ENCODE measurements around the gene B3GALNT1.

B3GALNT1 gene

DNA sequence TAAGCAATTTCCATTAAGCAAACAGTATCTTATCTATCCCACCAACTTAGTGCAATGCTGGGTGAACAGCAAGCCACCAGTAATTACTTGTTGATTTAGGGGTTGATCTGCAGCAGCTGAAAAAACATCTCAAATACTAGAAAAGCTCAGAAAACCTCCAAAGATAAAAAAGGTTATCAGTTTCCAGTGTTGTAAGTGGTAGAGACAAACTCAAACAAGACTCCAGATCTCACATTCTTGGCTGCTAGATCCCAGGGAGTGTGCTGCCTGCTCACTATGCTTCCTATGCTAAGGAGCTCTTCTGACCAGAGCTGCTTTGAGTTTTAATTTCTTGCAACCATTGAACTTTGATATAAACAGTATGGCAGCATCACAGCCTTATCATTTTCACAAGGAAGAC is 11.3 kb downstream of the B3GALNT1 start (continued):
- TF ChIP-seq, protein P1, sequence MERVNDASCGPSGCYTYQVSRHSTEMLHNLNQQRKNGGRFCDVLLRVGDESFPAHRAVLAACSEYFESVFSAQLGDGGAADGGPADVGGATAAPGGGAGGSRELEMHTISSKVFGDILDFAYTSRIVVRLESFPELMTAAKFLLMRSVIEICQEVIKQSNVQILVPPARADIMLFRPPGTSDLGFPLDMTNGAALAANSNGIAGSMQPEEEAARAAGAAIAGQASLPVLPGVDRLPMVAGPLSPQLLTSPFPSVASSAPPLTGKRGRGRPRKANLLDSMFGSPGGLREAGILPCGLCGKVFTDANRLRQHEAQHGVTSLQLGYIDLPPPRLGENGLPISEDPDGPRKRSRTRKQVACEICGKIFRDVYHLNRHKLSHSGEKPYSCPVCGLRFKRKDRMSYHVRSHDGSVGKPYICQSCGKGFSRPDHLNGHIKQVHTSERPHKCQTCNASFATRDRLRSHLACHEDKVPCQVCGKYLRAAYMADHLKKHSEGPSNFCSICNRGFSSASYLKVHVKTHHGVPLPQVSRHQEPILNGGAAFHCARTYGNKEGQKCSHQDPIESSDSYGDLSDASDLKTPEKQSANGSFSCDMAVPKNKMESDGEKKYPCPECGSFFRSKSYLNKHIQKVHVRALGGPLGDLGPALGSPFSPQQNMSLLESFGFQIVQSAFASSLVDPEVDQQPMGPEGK (CRISPR knock-in tag; IDR thresholded peaks at IDR 0.05; ENCODE audit: borderline replicate concordance) = no peak
- TF ChIP-seq TOX (CRISPR knock-in tag; IDR thresholded peaks at IDR 0.05; ENCODE audit: borderline replicate concordance) = no peak
- TF ChIP-seq ZNF565 (CRISPR knock-in tag; conservative IDR thresholded peaks at IDR 0.05; ENCODE audit: low read depth) = no peak
- TF ChIP-seq POU6F1 (CRISPR knock-in tag; IDR thresholded peaks at IDR 0.05; ENCODE audit: borderline replicate concordance, low read depth) = no peak
- TF ChIP-seq ARNTL (CRISPR knock-in tag; IDR thresholded peaks at IDR 0.05; ENCODE audit: borderline replicate concordance, low read depth) = no peak
- no peak for TF ChIP-seq ZNF8 (CRISPR knock-in tag; IDR thresholded peaks at IDR 0.05)
- TF ChIP-seq, protein P2, sequence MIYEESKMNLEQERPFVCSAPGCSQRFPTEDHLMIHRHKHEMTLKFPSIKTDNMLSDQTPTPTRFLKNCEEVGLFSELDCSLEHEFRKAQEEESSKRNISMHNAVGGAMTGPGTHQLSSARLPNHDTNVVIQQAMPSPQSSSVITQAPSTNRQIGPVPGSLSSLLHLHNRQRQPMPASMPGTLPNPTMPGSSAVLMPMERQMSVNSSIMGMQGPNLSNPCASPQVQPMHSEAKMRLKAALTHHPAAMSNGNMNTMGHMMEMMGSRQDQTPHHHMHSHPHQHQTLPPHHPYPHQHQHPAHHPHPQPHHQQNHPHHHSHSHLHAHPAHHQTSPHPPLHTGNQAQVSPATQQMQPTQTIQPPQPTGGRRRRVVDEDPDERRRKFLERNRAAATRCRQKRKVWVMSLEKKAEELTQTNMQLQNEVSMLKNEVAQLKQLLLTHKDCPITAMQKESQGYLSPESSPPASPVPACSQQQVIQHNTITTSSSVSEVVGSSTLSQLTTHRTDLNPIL (CRISPR knock-in tag; IDR thresholded peaks at IDR 0.05; ENCODE audit: low read depth) = no peak
- no peak for TF ChIP-seq BACH2 (CRISPR knock-in tag; IDR thresholded peaks at IDR 0.05; ENCODE audit: borderline replicate concordance)

DNA sequence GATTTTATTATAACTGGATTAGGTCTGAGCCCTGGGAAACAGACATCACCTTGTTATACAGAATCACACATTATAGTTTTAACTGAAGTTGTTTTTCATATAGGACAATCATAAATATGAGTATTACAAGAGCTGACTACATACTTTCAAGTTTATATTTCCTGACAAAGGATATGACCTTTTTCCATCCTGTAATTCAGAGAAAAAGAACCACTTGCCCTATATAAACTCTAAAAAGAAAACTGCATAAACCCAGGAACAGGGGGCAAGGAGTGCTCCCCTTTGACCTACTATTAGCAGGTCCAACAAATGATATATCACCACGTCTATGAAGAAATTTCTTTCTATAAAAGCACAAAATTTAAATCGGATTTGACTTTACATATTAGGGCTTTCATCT is 20.9 kb downstream of the B3GALNT1 start:
- TF ChIP-seq GLIS3 (CRISPR knock-in tag; IDR thresholded peaks at IDR 0.05) (no peak), POU6F1 (CRISPR knock-in tag; IDR thresholded peaks at IDR 0.05; ENCODE audit: borderline replicate concordance, low read depth) (no peak), SNAI2 (CRISPR knock-in tag; IDR thresholded peaks at IDR 0.05) (no peak), PPARA (CRISPR knock-in tag; IDR thresholded peaks at IDR 0.05; ENCODE audit: borderline replicate concordance) (no peak), OSR1 (CRISPR knock-in tag; IDR thresholded peaks at IDR 0.05) (no peak), TCF4 (CRISPR knock-in tag; IDR thresholded peaks at IDR 0.05; ENCODE audit: borderline replicate concordance) (no peak), ZC3H10 (CRISPR knock-in tag; IDR thresholded peaks at IDR 0.05) (no peak), ESRRG (CRISPR knock-in tag; IDR thresholded peaks at IDR 0.05) (no peak), ZNF8 (CRISPR knock-in tag; IDR thresholded peaks at IDR 0.05) (no peak), ISL1 (CRISPR knock-in tag; IDR thresholded peaks at IDR 0.05) (no peak), ARNTL (CRISPR knock-in tag; IDR thresholded peaks at IDR 0.05; ENCODE audit: borderline replicate concordance, low read depth) (no peak), RARB (CRISPR knock-in tag; IDR thresholded peaks at IDR 0.05) (no peak), ZFP3 (CRISPR knock-in tag; IDR thresholded peaks at IDR 0.05) (no peak)
- TF ChIP-seq, protein P3, sequence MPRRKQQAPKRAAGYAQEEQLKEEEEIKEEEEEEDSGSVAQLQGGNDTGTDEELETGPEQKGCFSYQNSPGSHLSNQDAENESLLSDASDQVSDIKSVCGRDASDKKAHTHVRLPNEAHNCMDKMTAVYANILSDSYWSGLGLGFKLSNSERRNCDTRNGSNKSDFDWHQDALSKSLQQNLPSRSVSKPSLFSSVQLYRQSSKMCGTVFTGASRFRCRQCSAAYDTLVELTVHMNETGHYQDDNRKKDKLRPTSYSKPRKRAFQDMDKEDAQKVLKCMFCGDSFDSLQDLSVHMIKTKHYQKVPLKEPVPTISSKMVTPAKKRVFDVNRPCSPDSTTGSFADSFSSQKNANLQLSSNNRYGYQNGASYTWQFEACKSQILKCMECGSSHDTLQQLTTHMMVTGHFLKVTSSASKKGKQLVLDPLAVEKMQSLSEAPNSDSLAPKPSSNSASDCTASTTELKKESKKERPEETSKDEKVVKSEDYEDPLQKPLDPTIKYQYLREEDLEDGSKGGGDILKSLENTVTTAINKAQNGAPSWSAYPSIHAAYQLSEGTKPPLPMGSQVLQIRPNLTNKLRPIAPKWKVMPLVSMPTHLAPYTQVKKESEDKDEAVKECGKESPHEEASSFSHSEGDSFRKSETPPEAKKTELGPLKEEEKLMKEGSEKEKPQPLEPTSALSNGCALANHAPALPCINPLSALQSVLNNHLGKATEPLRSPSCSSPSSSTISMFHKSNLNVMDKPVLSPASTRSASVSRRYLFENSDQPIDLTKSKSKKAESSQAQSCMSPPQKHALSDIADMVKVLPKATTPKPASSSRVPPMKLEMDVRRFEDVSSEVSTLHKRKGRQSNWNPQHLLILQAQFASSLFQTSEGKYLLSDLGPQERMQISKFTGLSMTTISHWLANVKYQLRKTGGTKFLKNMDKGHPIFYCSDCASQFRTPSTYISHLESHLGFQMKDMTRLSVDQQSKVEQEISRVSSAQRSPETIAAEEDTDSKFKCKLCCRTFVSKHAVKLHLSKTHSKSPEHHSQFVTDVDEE (CRISPR knock-in tag; IDR thresholded peaks at IDR 0.05) = no peak
- ATAC-seq = no peak

DNA sequence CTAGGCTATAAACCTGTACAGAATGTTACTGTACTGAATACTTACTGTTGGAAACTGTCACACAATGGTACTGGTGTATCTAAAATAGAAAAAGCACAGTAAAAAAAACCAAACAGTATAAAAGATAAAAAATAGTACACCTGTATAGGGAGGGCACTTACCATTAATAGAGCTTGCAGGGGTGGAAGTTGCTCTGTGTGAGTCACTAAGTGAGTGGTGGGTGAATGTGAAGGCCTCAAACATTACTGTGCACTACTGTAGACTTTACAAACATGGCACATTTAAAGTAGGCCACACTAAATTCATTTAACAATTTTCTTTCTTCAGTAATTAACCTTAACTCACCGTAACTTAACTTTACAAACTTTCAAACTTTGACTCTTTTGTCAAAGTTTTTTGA is 22.0 kb downstream of the B3GALNT1 start:
- ATAC-seq = no peak
- TF ChIP-seq ESRRG (CRISPR knock-in tag; IDR thresholded peaks at IDR 0.05) (no peak), ZC3H10 (CRISPR knock-in tag; IDR thresholded peaks at IDR 0.05) (no peak), ZNF70 (CRISPR knock-in tag; IDR thresholded peaks at IDR 0.05) (no peak), BACH2 (CRISPR knock-in tag; IDR thresholded peaks at IDR 0.05; ENCODE audit: borderline replicate concordance) (no peak), ISL1 (CRISPR knock-in tag; IDR thresholded peaks at IDR 0.05) (no peak), PPARA (CRISPR knock-in tag; IDR thresholded peaks at IDR 0.05; ENCODE audit: borderline replicate concordance) (no peak), SNAI2 (CRISPR knock-in tag; IDR thresholded peaks at IDR 0.05) (no peak), TOX (CRISPR knock-in tag; IDR thresholded peaks at IDR 0.05; ENCODE audit: borderline replicate concordance) (no peak), OSR1 (CRISPR knock-in tag; IDR thresholded peaks at IDR 0.05) (no peak), ZFP30 (CRISPR knock-in tag; IDR thresholded peaks at IDR 0.05) (no peak), RARB (CRISPR knock-in tag; IDR thresholded peaks at IDR 0.05) (no peak)
- TF ChIP-seq, protein P2 (CRISPR knock-in tag; IDR thresholded peaks at IDR 0.05; ENCODE audit: low read depth) = no peak
- TF ChIP-seq, protein P3 (CRISPR knock-in tag; IDR thresholded peaks at IDR 0.05) = no peak

Measured in SK-N-SH treated with all-trans-retinoic acid at 6 μM for 48 hours (cell line).